Measurements from ENCODE around the gene TRABD2B. TPM values are rescaled to one million over a fixed set of nuclear protein-coding genes. Genes with fewer than 3 reads are reported as not detected.

Gene TRABD2B
- total and polyA plus RNA-seq, 4 donors: 0.28 to 2.6 (median 1.3) TPM

GRCh38 chr1:47817861-47818260, 179.3 kb downstream of the TRABD2B start:
- Histone ChIP-seq H3K27ac (ENCODE audit: low read depth in 1 of 2, low read length in 2 of 2) (no peak overlapping the region), H3K4me1 (ENCODE audit: control insufficient read depth in 4 of 4, insufficient read depth in 4 of 4, low read length in 3 of 4) (no peaks in the 10 kb centered on the region), H3K36me3 (ENCODE audit: control insufficient read depth in 4 of 4, insufficient read depth in 3 of 4, low read depth in 1 of 4, low read length in 3 of 4) (no peaks in the 10 kb centered on the region), H3K4me3 (ENCODE audit: low read depth in 1 of 3, low read length in 3 of 3) (no peak overlapping the region), H3K9ac (ENCODE audit: low read depth in 1 of 2, low read length in 2 of 2) (no peak overlapping the region), H3K27me3 (ENCODE audit: control insufficient read depth in 4 of 4, insufficient read depth in 4 of 4, low read length in 3 of 4) (no peaks in the 10 kb centered on the region), H3K9me3 (ENCODE audit: control insufficient read depth in 4 of 4, low read length in 3 of 4) (no peaks in the 10 kb centered on the region)
- no peak for DNase-seq (ENCODE audit: low spot score)
- TF ChIP-seq FOXA2 (IDR thresholded peaks at IDR 0.05) (no peak), FOXA1 (IDR thresholded peaks at IDR 0.05) (no peak), HNF4G (IDR thresholded peaks at IDR 0.05) (no peak)
- 95% methylated on average over 15 of the region's 15 CpGs for WGBS

GRCh38 chr1:47816325-47817071, 180.7 kb downstream of the TRABD2B start:
- WGBS: 91% methylated on average over 5 of the region's 5 CpGs
- no peak for DNase-seq (ENCODE audit: low spot score)
- Histone ChIP-seq H3K4me3 (ENCODE audit: low read depth in 1 of 3, low read length in 3 of 3) (no peak overlapping the region), H3K27me3 (ENCODE audit: control insufficient read depth in 4 of 4, insufficient read depth in 4 of 4, low read length in 3 of 4) (no peaks in the 10 kb centered on the region), H3K36me3 (ENCODE audit: control insufficient read depth in 4 of 4, insufficient read depth in 3 of 4, low read depth in 1 of 4, low read length in 3 of 4) (no peaks in the 10 kb centered on the region), H3K9ac (ENCODE audit: low read depth in 1 of 2, low read length in 2 of 2) (no peak overlapping the region), H3K27ac (ENCODE audit: low read depth in 1 of 2, low read length in 2 of 2) (no peak overlapping the region), H3K4me1 (ENCODE audit: control insufficient read depth in 4 of 4, insufficient read depth in 4 of 4, low read length in 3 of 4) (no peaks in the 10 kb centered on the region), H3K9me3 (ENCODE audit: control insufficient read depth in 4 of 4, low read length in 3 of 4) (no peaks in the 10 kb centered on the region)
- TF ChIP-seq ZBTB33 (IDR thresholded peaks at IDR 0.05) (no peak), SP1 (IDR thresholded peaks at IDR 0.05) (no peak), HNF4A (conservative IDR thresholded peaks at IDR 0.05) (no peak)

- Histone ChIP-seq H3K36me3 (ENCODE audit: control insufficient read depth in 4 of 4, insufficient read depth in 3 of 4, low read depth in 1 of 4, low read length in 3 of 4) (no peaks in the 10 kb centered on the region), H3K9ac (ENCODE audit: low read depth in 1 of 2, low read length in 2 of 2) (no peak overlapping the region), H3K27me3 (ENCODE audit: control insufficient read depth in 4 of 4, insufficient read depth in 4 of 4, low read length in 3 of 4) (no peaks in the 10 kb centered on the region), H3K4me3 (ENCODE audit: low read depth in 1 of 3, low read length in 3 of 3) (no peak overlapping the region), H3K9me3 (ENCODE audit: control insufficient read depth in 4 of 4, low read length in 3 of 4) (no peaks in the 10 kb centered on the region), H3K27ac (ENCODE audit: low read depth in 1 of 2, low read length in 2 of 2) (no peak overlapping the region), H3K4me1 (ENCODE audit: control insufficient read depth in 4 of 4, insufficient read depth in 4 of 4, low read length in 3 of 4) (no peaks in the 10 kb centered on the region)
- DNase-seq (ENCODE audit: low spot score): no peak
- TF ChIP-seq TAF1 (conservative IDR thresholded peaks at IDR 0.05) (no peak), FOXA1 (IDR thresholded peaks at IDR 0.05) (no peak), YY1 (IDR thresholded peaks at IDR 0.05) (no peak)
- WGBS: 84% methylated on average over 12 of the region's 12 CpGs
Observed at GRCh38 chr1:47814612-47815395, 182.4 kb downstream of the TRABD2B start.

- Histone ChIP-seq H3K27me3 (ENCODE audit: control insufficient read depth in 4 of 4, insufficient read depth in 4 of 4, low read length in 3 of 4) (no peaks in the 10 kb centered on the region), H3K4me3 (ENCODE audit: low read depth in 1 of 3, low read length in 3 of 3) (no peak overlapping the region), H3K9ac (ENCODE audit: low read depth in 1 of 2, low read length in 2 of 2) (no peak overlapping the region), H3K9me3 (ENCODE audit: control insufficient read depth in 4 of 4, low read length in 3 of 4) (no peaks in the 10 kb centered on the region), H3K27ac (ENCODE audit: low read depth in 1 of 2, low read length in 2 of 2) (no peak overlapping the region), H3K36me3 (ENCODE audit: control insufficient read depth in 4 of 4, insufficient read depth in 3 of 4, low read depth in 1 of 4, low read length in 3 of 4) (no peaks in the 10 kb centered on the region), H3K4me1 (ENCODE audit: control insufficient read depth in 4 of 4, insufficient read depth in 4 of 4, low read length in 3 of 4) (no peaks in the 10 kb centered on the region)
- 93% methylated on average over 5 of the region's 5 CpGs for WGBS
- no peak for DNase-seq (ENCODE audit: low spot score)
- TF ChIP-seq MAX (IDR thresholded peaks at IDR 0.05): no peak
- TF ChIP-seq FOXA2 (IDR thresholded peaks at IDR 0.05): no peak
Observed at GRCh38 chr1:47813970-47814369, 183.2 kb downstream of the TRABD2B start.
